ENCODE data around the gene BOD1L1.

BOD1L1 gene

DNA sequence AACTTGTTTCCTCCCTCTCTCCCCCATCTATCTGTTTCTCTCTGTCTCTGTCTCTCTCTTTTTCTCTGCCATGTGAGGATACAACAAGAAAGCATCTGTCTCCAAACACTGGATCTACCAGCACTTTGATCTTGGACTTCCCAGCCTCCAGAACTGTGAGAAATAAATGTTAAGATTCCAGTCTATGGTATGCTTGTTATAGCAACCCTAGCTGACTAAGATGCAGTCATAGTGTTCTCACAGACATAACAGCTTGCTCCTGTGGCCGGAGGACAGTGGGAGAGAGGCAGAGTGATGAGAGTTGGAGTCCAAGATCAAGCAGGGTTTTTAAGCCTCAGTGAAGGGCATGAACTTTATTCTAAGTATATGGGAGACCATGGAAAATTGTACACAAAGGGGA is 74.4 kb downstream of the BOD1L1 start:
- FAIRE-seq: no peak

DNA sequence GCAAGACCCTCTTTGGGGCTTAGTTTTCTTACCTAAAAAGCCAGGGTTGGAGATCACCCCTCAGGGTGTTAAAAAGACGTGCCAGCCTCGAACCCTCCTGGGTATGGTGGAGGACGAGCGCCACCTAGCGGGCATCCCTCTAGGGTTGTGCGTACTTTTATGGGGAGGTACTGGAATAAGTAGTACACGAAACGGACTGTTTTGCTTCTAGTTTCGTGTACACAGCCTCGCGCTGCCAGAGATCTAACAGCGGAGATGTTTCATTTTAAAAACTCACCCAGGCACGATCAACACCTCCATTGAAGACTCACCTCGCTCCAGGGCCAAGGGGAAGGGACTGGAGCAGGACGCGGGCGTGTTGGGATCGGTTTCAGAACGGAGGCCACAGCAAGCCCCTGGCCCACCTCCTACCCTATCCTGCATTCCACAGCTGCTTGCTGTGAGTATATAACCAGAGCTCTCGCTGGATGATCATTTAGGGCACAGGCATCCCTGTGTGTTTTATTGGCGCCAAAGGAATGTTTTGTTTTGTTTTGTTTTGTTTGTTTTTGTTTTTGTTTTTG is 78.5 kb downstream of the BOD1L1 start:
- no peak for FAIRE-seq

DNA sequence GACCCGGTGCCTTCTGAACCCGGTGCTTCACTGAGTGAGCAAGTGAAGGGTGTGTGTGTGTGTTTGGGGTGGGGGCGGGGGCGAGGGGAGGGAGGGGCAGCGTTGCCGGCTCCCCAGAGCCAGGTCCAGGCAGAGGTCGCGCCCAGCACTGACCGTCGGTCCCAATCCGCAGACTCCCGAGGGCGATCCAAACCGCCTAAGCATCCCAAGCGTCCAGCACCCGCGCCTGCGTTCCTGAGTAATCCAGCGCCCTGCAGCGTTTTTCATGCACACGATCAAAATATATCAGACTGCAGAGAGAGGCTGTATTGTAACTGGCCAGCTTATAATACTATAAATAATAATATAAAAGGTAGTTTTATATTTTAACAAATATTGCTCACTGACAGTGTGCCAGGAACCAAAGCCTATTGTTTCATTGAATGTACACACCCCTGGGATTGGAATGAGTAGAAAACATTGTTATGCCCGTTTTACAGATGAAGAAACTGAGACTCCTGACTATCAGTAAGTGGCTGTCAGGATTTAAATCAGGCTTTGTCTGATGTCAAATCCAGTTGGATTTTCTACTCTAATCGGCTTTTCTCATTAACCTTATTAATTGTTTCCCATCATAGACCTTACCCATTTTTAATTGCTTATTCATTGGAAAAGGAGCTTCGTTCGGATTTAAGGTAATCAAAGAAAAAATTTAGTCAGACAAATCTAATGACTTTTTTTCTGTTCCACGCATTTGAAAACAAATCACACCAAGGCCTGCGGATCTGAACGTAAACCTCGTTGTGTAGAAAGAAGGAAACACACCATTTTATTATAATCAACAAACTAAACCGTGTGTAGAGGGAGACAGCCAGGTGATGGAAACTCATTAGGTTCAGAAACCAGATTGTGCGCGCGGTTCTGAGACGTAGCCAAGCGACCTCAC is 79.2 kb downstream of the BOD1L1 start:
- no peak for FAIRE-seq

DNA sequence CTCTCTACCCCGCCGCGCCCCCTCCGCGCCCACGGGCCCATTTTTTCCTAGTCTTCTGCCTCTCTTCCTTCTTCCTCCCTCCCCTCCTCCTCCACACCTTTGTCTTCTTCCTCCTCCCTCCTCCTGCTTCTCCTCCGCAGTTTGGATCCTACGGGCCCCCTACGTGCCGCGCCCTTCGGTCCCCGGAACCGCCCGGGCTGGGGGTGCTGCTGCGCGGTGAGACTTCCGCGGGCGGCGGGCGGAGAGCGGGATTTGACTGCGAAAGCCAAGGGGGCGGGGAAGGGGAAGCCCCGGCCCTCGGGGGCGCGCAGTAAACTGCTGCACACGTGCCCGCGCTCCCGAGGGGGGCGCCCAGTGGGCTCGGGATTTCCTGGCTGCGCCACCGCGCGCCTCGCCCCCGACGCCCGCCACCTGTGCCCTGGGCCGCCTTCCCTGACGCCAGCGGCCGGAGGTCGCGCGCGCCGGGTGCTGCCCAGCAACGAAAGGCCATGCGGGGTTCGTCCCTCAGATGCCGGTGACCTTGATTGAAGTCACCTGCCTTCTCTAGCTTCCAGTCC is 80.0 kb downstream of the BOD1L1 start:
- no peak for FAIRE-seq

DNA sequence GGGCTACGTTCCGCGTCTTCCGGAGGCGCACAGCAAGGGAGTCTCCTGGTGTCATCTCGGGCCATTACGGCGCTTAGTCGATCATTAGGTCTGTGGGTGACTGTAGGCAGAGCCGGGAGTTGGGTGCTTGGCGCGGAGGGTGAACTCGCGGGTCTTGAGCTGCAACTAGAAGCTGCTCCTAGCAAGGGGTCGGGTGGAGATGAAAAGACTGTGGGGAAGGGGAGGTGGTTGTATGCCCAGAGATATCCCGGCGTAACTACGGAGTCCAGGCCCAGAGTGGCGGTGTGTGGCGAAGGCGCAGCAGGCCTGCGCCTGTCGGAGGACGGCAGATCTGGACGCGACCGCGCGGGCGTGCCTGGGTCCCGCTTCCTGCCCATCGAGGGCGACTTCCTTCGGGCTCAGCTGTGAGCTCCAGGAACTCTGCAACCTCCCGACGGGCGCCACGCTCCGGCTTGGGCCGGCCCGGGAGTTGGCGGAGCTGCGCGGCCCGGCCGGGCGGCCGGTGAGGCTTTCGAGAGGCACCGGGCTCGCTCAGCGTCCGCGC is 80.5 kb downstream of the BOD1L1 start:
- FAIRE-seq: no peak

DNA sequence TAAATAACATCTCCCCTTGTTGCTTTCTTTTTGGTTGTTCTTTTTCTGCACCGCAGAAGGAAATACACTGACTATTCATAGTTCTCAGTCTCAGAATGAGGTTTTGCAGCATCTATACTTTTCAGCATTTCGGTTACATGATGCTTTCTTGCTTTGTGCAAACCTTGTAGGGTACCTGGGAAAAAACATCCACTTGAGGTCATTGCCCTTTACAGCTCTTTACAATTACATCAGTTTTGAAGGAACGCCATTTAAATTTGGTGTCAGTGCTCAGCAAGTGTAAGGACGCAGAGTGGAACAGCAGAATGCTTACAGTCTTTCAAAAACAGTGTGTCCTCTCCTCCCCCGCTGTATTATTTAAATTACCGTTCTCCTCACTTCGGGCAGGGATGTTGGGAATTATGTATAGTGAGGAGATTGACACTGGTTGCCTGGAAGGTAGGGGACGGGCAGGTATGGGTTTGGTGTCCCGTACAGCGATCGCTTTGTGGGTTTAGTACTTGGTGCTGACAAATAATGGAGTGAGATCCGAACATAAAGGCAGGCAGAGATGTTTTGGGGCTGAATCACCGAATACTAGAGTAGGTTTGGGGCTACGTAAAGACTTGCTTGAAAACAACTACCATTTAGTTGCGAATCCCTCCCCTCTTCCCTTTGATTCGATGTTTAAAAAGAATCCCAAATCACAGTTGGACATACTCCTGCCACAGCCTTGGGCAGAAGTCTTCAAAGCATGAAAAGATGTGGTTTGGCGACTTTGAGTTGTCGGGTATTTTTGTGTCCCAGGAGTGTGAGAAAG is 81.2 kb downstream of the BOD1L1 start:
- FAIRE-seq: no peak

DNA sequence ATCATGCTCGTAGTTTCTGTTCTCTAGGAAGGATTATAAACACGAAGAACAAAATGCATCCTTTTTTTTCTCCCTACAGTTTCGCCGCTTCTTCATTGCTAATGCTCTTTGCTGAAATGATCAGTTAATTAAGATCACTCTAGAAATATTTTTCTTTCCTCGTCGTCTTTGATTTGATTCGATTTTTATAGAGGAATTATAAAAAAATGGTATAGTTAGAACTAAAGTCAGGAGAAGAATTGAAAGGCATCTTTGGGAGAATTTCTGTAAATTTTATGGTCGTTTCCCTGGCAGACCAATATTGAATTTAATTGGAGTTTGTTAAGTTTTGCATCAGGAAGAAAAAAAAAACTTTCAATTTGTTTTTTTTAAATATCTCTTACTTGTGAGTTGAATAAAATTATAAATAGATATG is 82.1 kb downstream of the BOD1L1 start:
- no peak for FAIRE-seq

DNA sequence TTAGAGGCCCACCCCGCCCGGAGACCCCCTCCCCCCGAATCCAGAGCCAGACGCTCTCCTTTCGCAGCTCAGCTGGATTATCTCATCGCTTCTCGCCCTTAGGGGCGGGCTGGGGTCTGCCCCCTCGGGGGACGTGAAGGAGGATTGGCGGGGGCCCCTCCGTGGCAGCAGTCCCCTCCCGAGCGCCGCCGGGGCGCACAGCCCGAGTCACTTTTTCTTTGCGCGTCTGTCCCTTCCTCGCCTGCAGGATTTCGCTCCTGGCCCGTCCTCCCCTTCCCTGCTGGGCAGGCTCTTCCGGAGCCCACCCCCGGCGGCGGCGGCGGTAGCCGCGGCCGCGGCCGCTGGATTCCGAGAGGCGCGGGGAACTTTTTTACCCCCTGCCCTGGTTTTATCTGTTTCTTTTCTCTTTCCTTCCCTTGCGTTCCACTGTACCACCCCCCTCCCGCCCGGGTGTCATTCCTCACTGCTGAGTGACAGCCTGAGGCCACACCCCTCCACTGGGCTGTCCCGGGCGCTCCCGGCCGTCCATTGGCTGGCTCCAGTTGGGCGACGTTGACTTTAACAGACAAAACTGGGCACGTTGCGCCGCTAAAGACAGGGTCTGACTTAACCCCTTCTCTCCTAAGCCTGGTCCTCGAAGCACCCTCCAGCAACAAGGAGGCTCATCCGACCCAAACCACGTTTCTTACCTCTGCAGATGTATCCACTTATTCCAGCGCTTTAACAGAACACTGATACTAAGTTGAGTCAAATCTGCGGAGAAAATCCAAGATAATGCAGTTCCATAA is 82.7 kb downstream of the BOD1L1 start:
- no peak for FAIRE-seq

DNA sequence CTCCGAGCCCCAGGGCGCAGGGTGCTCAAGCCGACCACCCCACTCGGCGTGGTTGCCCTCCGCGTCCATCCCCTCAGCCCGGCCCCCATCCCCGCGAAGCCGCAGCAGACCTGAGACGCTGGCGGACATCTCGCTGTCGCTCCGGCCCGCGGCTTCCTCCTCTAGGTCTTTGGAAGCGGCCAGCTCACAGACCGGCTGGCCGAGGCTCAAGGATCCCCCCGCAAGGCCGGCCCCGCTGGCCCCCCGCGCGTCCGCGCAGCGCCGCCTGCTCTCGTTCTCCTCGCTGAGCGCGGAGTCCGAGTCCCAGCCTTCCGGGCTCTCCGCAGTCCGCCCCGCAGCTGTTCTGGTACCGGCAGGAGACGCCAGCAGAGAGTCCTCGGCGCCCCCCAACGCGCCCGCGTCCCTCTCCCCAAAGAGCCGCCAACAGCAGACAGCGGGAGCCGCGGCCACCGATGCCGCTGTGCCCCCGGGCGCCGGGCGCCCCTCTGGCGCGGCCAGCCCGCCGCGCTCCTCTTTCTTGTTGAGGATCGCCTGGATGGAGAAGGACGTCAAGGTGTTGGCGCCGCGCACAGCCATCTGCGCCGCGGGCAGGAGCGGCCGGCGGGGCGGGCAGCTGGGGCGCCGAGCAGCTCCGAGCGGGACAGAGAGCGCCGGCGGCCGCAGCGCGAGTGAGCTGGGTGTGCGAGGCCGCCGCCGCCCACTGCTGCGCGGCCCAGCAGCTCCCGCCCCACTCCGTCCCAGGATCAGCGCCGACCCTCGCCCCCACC is 83.5 kb downstream of the BOD1L1 start, which contains the start of gene NKX3-2:
NKX3-2 (minus strand) TSS at position 670 of the 767 bp plus-strand sequence; CDS start at position 576, 94 bp downstream.
- no peak for FAIRE-seq

DNA sequence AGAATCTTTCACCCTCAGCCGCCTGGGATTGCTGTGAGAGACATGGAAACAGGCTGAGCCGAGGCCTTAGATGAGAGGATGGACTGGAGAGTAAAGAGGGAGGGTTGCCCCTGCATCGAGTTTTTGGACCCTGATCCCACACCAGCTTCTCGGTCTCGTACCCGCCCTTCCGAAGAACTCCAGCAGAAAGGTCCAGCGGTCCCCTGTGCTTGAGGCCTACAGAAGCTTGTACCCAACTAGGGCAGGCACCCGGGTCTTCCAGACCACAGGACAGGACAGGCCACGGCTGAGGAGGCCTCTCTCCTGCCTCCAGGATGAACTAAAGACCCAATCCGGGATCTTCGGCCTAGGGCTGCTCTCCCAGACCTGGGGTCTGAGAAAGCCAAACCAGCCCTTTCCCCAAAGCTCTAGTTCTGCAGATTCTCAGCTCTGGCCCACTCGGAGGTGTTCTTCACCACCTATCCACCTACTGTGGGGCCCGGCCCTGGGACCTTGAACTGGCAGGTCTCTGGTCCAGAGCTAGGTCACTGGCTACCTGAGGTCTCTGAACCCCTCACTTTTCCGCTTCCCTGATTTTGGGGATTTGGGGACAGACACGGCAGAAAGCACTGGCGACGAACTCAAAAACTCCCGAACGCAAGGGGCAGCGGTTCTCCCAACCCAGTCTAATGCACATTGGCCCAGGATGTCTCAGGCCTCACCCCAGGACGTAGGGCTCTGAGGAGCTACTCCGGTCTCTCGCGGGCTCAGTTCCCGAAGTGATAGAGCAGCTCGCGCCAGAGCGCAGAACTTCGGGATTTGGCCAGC is 84.3 kb downstream of the BOD1L1 start:
- FAIRE-seq: no peak

DNA sequence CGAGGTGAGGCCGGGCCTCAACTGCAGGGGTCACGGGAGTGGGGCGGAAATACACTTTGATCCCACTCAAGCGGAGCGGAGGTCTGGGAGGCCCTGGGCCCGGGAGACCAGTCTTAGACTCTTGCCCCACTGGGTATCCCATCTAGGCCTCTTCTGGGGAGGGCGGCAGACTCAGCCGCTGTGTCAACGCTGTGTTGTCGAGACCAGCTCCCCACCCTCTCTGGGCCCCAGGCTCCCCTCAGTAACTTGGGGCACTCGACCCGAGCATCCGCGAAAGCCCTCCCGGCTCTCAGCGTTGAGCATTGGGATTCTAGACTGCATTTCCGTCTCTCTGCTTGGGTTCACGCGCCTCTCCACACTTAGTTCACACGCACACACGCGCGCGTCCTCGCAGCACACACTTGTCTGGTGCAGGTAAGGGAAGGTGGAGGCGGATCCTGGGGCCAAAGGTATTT is 84.9 kb downstream of the BOD1L1 start:
- FAIRE-seq: no peak

DNA sequence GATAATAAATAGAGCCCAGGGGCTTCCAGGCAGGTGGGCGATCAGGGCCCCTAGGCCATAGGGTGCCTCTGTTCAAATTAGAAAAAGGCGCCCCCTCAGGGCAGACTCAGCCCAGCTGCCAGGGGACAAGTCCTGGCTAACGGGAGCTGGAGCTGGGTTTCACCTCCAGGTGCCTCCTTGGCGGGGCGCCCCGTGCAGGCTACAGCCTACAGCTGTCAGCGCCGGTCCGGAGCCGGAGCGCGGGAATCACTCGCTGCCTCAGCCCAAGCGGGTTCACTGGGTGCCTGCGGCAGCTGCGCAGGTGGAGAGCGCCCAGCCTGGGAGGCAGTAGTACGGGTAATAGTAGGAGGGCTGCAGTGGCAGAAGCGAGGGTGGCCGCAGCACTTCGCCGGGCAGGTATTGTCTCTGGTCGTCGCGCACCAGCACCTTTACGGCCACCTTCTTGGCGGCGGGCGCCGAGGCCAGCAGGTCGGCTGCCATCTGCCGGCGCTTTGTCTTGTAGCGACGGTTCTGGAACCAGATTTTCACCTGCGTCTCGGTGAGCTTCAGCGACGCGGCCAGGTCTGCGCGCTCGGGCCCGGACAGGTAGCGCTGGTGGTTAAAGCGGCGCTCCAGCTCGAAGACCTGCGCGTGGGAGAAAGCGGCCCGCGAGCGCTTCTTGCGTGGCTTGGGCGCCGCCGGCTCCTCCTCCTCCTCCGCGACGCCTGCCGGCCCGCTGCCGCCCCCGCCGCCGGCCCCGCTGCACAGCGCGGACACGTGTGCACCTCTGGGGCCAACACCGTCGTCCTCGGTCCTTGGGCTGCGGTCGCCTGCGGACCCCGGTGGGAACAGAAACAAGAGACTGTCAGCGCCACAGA is 85.6 kb downstream of the BOD1L1 start:
- FAIRE-seq: no peak

DNA sequence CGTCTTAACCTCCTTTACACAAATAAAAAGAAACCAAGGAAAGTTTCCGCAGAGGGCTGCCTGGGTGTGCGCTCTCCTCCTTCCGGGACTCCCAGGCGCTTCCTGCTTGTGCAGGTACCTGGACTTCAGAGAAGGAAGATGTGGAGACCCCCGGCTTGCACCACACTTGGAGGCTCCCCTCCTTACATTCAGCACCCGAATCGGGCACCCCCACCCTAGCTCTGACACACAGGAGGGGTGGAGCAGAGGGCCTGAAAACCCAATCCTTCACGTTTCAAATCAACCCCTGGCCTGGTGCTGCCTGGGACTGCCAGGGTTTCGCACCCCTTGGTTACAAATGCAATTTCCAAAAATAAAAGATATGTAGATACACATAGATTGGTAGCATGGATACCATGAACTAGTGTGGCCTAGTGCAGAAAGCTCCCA is 86.3 kb downstream of the BOD1L1 start:
- FAIRE-seq: no peak

DNA sequence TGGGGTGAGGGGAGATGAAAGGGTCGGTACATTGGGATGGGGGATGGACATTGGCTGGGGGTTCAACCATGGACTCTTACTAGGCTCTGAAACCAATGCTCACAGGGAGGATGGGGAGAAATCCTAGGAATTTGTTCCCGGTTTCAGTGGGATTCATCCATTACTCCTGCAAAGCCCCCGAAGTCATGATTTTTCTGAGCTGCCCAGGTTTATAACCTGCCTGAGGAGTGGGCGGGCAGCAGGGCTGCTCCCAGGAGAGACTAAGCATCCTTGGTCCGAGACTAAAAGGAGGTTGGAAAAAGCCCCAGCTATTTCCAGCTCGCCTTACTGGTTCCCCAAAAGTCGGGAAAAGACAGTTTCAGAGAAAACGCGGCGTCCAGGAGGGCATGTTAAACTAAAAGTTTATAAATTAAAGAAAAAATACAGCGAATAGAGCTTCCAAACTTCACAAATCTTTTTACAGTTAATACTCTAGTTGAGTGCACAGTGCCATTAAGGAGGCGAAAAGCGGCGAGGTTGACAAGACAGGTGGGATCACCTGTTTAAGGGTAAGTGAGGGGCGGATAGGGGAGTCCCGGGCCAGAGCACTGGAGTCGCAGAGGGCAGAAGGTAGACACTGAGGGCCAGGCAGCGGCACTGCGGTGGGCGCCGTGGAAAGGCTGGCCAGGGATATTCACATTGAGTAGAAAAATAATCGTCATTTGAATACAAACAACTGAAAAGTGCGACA is 86.9 kb downstream of the BOD1L1 start:
- FAIRE-seq: no peak

DNA sequence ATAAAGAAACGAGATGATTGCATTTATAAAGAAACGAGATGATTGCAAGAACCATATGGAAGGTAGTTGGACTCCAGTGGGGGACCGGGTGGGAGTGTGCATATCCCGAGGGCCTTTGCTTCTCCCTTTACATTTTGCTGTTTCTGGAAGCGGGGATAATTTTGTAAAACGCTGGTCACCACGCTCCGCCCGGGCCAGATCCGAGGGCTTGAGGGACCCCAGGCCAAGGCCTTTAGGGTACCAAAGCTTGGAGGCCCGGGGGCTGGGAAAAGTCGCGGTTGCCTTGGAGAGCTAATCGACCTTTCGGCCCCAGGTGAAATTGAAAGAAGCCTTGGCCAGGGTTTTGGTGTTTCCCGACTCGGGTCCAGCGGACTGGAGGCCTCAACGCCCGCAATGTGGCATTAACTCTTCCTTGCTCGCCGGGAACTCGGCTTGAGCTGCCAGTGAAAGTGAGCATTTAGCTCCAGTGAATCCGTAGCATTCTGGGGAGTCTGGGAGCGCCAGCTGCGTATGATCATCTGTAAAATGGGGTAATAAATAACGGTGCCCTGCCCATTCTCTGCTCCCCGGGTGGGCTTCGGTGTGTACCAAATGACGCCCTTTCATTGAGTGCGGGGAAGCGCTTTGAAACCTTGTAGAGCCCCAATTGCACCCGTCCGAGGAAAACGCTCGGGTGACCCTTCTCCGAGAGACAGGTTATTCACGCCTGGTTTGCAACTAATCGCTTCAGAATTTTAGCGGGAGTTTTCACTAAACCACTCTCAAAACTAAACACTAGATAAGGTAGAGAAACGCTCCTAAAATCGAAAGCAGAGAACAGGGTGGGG is 87.7 kb downstream of the BOD1L1 start:
- FAIRE-seq: no peak

DNA sequence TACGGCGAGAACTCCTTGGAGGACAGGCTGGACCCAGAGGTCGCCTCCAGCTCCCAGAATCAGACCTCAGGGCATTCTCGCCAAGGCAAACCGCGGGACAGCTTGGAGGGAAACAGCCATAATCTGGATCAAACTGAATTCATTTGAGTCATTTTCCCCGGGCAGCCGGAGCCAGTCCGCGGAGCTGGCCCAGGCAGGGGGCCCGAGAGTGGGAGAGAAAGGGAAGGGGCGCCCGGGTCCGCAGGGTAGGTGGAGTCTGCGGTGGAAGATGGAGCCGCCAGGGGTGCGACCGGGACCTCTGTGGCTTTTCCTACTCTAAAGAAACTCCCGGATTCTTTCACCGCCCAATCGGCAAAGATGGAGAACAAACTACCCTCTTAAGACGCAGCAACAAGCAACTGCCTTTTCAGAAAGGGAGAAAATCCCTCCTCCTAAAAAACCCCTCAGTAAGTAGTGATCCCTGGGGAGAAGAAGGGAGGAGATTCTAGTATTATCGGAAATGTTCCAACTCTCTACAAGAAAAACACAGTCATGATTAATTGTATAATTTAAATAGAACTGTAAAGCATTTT is 88.4 kb downstream of the BOD1L1 start:
- FAIRE-seq: no peak

DNA sequence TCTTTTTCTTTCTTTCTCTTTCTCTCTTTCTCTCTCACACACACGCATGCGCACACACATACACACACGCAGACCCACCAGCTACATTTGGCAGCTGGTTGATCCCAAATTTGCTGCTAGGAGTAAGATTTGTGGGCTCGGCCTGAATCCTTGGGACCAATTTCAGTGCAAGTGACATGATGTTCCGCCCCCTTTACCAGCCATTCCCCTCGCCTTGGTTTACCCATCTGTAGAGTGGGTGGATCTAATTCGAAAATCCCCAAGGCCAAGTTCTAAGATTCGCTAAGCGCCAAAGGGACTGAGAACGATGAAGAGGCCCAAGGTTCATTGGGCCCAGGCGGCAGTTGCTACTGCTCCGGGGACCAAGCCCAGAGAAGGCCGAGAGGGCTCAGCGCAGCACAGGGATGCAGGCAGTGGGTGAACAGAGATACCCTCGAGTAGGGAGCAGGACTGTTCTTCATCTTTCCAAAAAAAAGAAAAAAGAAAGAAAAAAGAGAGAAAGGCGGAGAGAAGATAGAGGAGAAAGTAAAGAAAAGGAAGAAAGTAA is 89.0 kb downstream of the BOD1L1 start:
- no peak for FAIRE-seq

Data from endometrium (tissue), 2 donors.